Endodermal cell (in vitro differentiated cells): ENCODE results near the gene TNFAIP8L2. TPM values are rescaled to one million over a fixed set of nuclear protein-coding genes. Genes with fewer than 3 reads are reported as not detected.

Source experiments
- DNase-seq: peaks from one replicate; pipeline ENCODE4 v3.0.0-alpha.2; 2017
- H3K27ac ChIP-seq: 2 replicates; pipeline ENCODE4 v1.5.1; 2013; ENCODE audit warnings: mild to moderate bottlenecking, low read depth, low read length, moderate library complexity
- H3K27me3 ChIP-seq: 2 replicates; pipeline ENCODE4 v1.6.1; 2013; ENCODE audit warnings: mild to moderate bottlenecking, low read length, moderate library complexity; ENCODE audit not compliant: insufficient read depth, control insufficient read depth, poor library complexity, severe bottlenecking
- H3K36me3 ChIP-seq: 2 replicates; pipeline ENCODE4 v1.7.0; 2013; ENCODE audit warnings: mild to moderate bottlenecking, low read length, moderate library complexity; ENCODE audit not compliant: control insufficient read depth, insufficient read depth
- H3K4me1 ChIP-seq: one replicate; pipeline ENCODE4 v1.7.0; 2013; ENCODE audit warnings: low read length; ENCODE audit not compliant: control insufficient read depth, insufficient read depth
- H3K4me3 ChIP-seq: 2 replicates; pipeline ENCODE4 v1.5.1; 2013; ENCODE audit warnings: mild to moderate bottlenecking, low read length, moderate library complexity
- H3K9ac ChIP-seq: 2 replicates; pipeline ENCODE4 v1.6.1; 2013; ENCODE audit warnings: mild to moderate bottlenecking, low read length, moderate library complexity; ENCODE audit not compliant: poor library complexity, severe bottlenecking; ENCODE audit errors: extremely low read depth
- H3K9me3 ChIP-seq: 2 replicates; pipeline ENCODE4 v1.6.1; 2013; ENCODE audit warnings: mild to moderate bottlenecking, low read length, moderate library complexity; ENCODE audit not compliant: control insufficient read depth
- H3K27ac Mint-ChIP-seq: 2 replicates; pipeline ENCODE4 v1.8.0; 2020; ENCODE audit warnings: mixed read lengths
- H3K27me3 Mint-ChIP-seq: 2 replicates; pipeline ENCODE4 v1.8.0; 2021; ENCODE audit warnings: mild to moderate bottlenecking, mixed read lengths; ENCODE audit not compliant: insufficient read depth
- H3K36me3 Mint-ChIP-seq: 2 replicates; pipeline ENCODE4 v1.8.0; 2020; ENCODE audit warnings: low read depth, mixed read lengths
- H3K4me1 Mint-ChIP-seq: 2 replicates; pipeline ENCODE4 v1.8.0; 2020; ENCODE audit warnings: mixed read lengths
- H3K4me3 Mint-ChIP-seq: 2 replicates; pipeline ENCODE4 v1.8.0; 2020; ENCODE audit warnings: mild to moderate bottlenecking, moderate library complexity, mixed read lengths
- H3K9me3 Mint-ChIP-seq: 2 replicates; pipeline ENCODE4 v1.8.0; 2020; ENCODE audit warnings: mild to moderate bottlenecking, mixed read lengths
- WGBS, 2 experiments: methylation state at CpG; one replicate each; pipeline versions ENCODE4 v1.1.5 to v1.1.7; 2013; ENCODE audit warnings: missing lambda C conversion rate in 2 of 2, mixed read lengths in 1 of 2; ENCODE audit not compliant: insufficient coverage in 1 of 2, insufficient read length in 1 of 2; 5-methylcytosine and 5-hydroxymethylcytosine counted together
- total RNA-seq, 2 donors: library from RNA; stranded (reverse); fragmentation: NEBNext Ultra II Directional in 1 of 2; extraction: Animal tissue kit (Norgen Biotek cat#: 25700) in 1 of 2; gene quantifications; 2 replicates in 1 of 2; 3 replicates in 1 of 2; pipeline ENCODE4 v1.2.1, GENCODE V29; 2021
- TF ChIP-seq, protein P1 (sequence below): fragments of 200-600 bp; sonication (generic); conservative IDR thresholded peaks from 2 replicates; pipeline ENCODE4 v1.5.0; 2021; ENCODE audit warnings: antibody characterized with exemption, mild to moderate bottlenecking

TNFAIP8L2 gene
- total RNA-seq, 2 donors from 2014 or later, result not detected

DNA sequence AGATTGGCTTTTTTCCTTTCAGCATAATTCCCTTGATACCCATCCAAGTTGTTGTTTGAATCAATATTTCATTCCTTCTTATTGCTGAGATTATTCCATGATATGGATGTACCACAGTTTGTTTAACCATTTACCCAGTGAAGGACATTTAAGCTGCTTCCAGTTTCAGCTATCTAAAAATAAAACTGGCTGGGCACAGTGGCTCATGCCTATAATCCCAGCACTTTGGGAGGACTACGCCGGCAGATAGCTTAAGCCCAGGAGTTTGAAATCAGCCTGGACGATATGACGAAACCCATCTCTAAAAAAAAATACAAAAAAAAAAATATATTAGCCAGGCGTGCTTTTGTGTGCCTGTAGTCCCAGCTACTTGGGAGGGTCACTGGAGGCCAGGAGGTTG, 42.6 kb upstream of the TNFAIP8L2 start:
- Mint-ChIP-seq H3K4me3 (no peak overlapping the region), H3K9me3 (no peaks in the 10 kb centered on the region), H3K4me1 (no peaks in the 10 kb centered on the region), H3K27me3 (no peaks in the 10 kb centered on the region), H3K36me3 (peaks cover 4% of the 10 kb centered on the region), H3K27ac (no peak overlapping the region)
- Histone ChIP-seq H3K4me1 (no peaks in the 10 kb centered on the region), H3K27me3 (no peaks in the 10 kb centered on the region), H3K4me3 (no peak overlapping the region), H3K9me3 (no peaks in the 10 kb centered on the region), H3K27ac (no peak overlapping the region), H3K9ac (no peak overlapping the region), H3K36me3 (no peaks in the 10 kb centered on the region)
- no peak for DNase-seq
- WGBS, 2 experiments, result 92 to 100% methylated on average over 2 to 5 of the region's 5 CpGs
- TF ChIP-seq, protein P1, sequence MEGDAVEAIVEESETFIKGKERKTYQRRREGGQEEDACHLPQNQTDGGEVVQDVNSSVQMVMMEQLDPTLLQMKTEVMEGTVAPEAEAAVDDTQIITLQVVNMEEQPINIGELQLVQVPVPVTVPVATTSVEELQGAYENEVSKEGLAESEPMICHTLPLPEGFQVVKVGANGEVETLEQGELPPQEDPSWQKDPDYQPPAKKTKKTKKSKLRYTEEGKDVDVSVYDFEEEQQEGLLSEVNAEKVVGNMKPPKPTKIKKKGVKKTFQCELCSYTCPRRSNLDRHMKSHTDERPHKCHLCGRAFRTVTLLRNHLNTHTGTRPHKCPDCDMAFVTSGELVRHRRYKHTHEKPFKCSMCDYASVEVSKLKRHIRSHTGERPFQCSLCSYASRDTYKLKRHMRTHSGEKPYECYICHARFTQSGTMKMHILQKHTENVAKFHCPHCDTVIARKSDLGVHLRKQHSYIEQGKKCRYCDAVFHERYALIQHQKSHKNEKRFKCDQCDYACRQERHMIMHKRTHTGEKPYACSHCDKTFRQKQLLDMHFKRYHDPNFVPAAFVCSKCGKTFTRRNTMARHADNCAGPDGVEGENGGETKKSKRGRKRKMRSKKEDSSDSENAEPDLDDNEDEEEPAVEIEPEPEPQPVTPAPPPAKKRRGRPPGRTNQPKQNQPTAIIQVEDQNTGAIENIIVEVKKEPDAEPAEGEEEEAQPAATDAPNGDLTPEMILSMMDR, result no peak

DNA sequence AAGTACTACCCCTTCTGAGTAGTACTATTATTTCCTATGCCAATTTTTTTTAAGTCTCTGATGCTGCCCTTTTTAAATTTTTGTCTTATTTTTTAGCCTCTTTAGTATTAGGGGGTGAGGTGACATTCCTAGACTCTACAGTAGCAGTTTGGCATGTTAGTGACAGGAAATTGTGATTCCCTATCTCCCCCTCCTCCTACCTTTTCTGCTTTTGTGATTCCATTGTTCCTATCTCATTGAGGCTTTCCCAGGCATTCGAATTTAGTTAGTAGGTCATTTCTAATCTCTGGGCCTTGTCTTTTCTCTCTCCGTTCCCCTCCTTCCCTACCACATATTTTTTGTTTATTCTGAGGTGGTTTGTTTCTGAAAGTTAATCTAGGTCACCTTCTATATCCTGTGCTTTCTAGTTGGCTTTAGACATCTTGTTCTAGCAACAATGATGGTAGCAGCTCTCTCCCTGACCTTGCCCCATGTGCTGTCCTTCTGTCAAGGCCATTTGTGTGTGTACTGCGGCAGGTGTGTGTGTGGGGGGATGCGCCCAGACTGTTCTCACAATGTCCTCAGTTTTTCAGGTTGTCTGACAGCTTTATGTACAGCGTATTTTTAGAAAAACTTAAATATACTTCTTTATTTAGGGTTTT, 31.6 kb upstream of the TNFAIP8L2 start:
- DNase-seq, result no peak
- Mint-ChIP-seq H3K4me3 (no peak overlapping the region), H3K27me3 (no peaks in the 10 kb centered on the region), H3K36me3 (peaks cover 2% of the 10 kb centered on the region), H3K4me1 (peaks cover 14% of the 10 kb centered on the region), H3K9me3 (no peaks in the 10 kb centered on the region), H3K27ac (no peak overlapping the region)
- H3K9ac ChIP-seq, result no peak overlapping the region
- no peak overlapping the region for H3K4me3 ChIP-seq
- no peaks in the 10 kb centered on the region for H3K36me3 ChIP-seq
- no peak overlapping the region for H3K27ac ChIP-seq
- H3K9me3 ChIP-seq, result no peaks in the 10 kb centered on the region
- H3K27me3 ChIP-seq, result no peaks in the 10 kb centered on the region
- no peaks in the 10 kb centered on the region for H3K4me1 ChIP-seq
- TF ChIP-seq, protein P1, result no peak
- WGBS, 2 experiments, result 69% methylated on average over 3 of the region's 5 CpGs; no CpG with 5 or more reads in 1 of the 2 experiments

DNA sequence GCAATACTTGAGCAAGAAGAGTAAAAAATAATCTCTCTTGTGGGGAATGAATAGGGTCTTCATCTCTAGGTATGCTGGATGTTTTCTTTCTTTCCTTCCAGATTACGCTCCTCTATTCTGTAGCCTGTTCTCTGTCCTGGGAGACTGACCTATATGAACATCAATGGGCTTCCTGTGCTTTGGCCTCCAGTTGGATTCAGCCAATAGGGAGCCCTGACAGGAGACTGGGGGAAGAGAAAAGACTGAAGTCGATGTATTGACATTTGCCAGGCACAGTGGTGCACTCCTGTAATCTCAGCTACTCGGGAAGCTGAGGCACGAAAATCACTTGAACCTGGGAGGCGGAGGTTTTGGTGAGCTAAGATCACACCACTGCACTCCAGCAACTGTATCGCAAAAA, 27.6 kb upstream of the TNFAIP8L2 start:
- no peaks in the 10 kb centered on the region for H3K9me3 Mint-ChIP-seq
- H3K4me3 ChIP-seq, result no peak overlapping the region
- peaks cover 2% of the 10 kb centered on the region for H3K36me3 Mint-ChIP-seq
- TF ChIP-seq, protein P1, result no peak
- no peaks in the 10 kb centered on the region for H3K4me1 ChIP-seq
- H3K27ac ChIP-seq, result no peak overlapping the region
- H3K27me3 ChIP-seq, result no peaks in the 10 kb centered on the region
- WGBS, 2 experiments, result 84 to 90% methylated on average over 6 of the region's 6 CpGs
- H3K9me3 ChIP-seq, result no peaks in the 10 kb centered on the region
- no peak overlapping the region for H3K4me3 Mint-ChIP-seq
- no peak overlapping the region for H3K27ac Mint-ChIP-seq
- no peaks in the 10 kb centered on the region for H3K36me3 ChIP-seq
- peaks cover 13% of the 10 kb centered on the region for H3K27me3 Mint-ChIP-seq
- no peak overlapping the region for H3K9ac ChIP-seq
- H3K4me1 Mint-ChIP-seq, result peaks cover 14% of the 10 kb centered on the region
- peak; percentile 57 for DNase-seq
